ENCODE results near the gene ORC3.

ORC3 gene

DNA sequence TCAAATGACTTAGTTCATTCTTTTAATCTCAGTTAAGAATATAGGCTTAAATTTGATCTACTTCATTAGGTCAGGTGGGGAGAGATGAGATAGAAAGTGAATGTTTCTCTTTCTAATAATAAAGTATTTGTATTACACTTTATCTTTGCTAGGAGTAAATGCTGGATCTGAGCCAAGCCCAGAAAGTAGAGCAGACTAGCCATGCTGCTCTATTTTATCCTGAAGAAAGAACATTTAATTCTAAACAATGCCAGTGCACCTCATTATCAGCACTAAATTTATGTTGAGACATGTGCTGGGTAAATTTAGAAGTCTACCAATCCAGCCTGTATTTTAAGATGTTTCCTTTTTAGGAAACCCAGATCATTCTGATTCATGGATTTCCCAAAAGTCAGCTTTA, 68.6 kb downstream of the ORC3 start:
- H3K79me2 ChIP-seq (ENCODE audit: insufficient read depth, low read length): no peaks in the 10 kb centered on the region
- no peak overlapping the region for H3K4me2 ChIP-seq (ENCODE audit: insufficient read depth, low read length)
- TF ChIP-seq EZH2 (IDR thresholded peaks at IDR 0.05; ENCODE audit: borderline replicate concordance, low read depth, low read length, severe bottlenecking): no peak
- TF ChIP-seq, protein P1, sequence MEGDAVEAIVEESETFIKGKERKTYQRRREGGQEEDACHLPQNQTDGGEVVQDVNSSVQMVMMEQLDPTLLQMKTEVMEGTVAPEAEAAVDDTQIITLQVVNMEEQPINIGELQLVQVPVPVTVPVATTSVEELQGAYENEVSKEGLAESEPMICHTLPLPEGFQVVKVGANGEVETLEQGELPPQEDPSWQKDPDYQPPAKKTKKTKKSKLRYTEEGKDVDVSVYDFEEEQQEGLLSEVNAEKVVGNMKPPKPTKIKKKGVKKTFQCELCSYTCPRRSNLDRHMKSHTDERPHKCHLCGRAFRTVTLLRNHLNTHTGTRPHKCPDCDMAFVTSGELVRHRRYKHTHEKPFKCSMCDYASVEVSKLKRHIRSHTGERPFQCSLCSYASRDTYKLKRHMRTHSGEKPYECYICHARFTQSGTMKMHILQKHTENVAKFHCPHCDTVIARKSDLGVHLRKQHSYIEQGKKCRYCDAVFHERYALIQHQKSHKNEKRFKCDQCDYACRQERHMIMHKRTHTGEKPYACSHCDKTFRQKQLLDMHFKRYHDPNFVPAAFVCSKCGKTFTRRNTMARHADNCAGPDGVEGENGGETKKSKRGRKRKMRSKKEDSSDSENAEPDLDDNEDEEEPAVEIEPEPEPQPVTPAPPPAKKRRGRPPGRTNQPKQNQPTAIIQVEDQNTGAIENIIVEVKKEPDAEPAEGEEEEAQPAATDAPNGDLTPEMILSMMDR (IDR thresholded peaks at IDR 0.05; ENCODE audit: borderline replicate concordance, extremely low read depth, low read length, poor library complexity, severe bottlenecking): no peak
- no peaks in the 10 kb centered on the region for H3K27me3 ChIP-seq (ENCODE audit: insufficient read depth, low read length, poor library complexity)
- no peaks in the 10 kb centered on the region for H4K20me1 ChIP-seq (ENCODE audit: insufficient read depth, low read length)
- no peak overlapping the region for H3K4me3 ChIP-seq (ENCODE audit: low read depth in 1 of 2, low read length in 2 of 2)
- no peak overlapping the region for H3K27ac ChIP-seq (ENCODE audit: low read length)
- no peak overlapping the region for H3K9ac ChIP-seq (ENCODE audit: low read depth, low read length)
- DNase-seq (no peak), ATAC-seq (ENCODE audit: insufficient read depth, low read depth) (no peak)
- H3K36me3 ChIP-seq (ENCODE audit: insufficient read depth, low read length): peaks cover 42% of the 10 kb centered on the region
- no peak overlapping the region for H2AFZ ChIP-seq (ENCODE audit: low read depth, low read length)
- H3K4me1 ChIP-seq (ENCODE audit: insufficient read depth, low read length): peaks cover 31% of the 10 kb centered on the region
- H3K9me3 ChIP-seq (ENCODE audit: insufficient read depth, low read length, severe bottlenecking): no peaks in the 10 kb centered on the region

DNA sequence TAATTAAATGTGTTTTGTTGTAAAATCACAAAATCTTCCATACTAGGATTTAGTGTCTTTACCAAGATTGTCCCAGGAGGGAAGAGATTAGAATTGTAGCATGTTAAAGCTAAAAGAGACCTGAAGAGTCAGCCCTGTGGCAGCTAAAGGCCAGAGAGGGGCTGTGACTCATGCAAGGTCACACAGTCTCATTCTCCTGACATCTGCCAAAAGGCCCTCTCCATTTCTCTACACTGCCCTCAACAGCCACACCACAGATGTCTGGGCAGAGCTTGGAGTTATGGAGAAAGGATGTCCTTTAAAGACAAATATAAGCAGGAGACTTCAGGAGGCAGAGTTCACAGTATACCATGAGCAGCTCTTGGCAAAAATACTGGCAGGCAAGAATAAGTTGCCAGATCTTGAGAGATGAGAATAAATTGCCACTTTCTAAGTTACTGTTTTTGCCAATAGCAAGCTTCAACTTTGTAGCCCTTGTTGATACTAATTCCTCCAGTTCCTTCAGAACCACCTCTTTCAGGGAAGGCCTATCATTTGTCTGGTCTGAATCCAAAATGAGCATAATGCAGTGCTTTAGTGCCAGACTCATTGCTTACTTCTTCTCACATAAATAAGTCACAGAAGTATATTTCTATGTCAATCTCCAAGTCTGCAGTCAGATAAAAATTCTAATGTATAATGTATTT, 70.4 kb downstream of the ORC3 start:
- Histone ChIP-seq H2AFZ (ENCODE audit: low read depth, low read length) (no peak overlapping the region), H3K9ac (ENCODE audit: low read depth, low read length) (no peak overlapping the region), H3K79me2 (ENCODE audit: insufficient read depth, low read length) (no peaks in the 10 kb centered on the region), H3K4me1 (ENCODE audit: insufficient read depth, low read length) (peaks cover 27% of the 10 kb centered on the region), H3K27me3 (ENCODE audit: insufficient read depth, low read length, poor library complexity) (no peaks in the 10 kb centered on the region), H3K4me3 (ENCODE audit: low read depth in 1 of 2, low read length in 2 of 2) (no peak overlapping the region), H3K27ac (ENCODE audit: low read length) (no peak overlapping the region), H3K9me3 (ENCODE audit: insufficient read depth, low read length, severe bottlenecking) (no peaks in the 10 kb centered on the region), H4K20me1 (ENCODE audit: insufficient read depth, low read length) (no peaks in the 10 kb centered on the region), H3K4me2 (ENCODE audit: insufficient read depth, low read length) (no peak overlapping the region), H3K36me3 (ENCODE audit: insufficient read depth, low read length) (peaks cover 40% of the 10 kb centered on the region)
- no peak for TF ChIP-seq EZH2 (IDR thresholded peaks at IDR 0.05; ENCODE audit: borderline replicate concordance, low read depth, low read length, severe bottlenecking)
- TF ChIP-seq, protein P1 (IDR thresholded peaks at IDR 0.05; ENCODE audit: borderline replicate concordance, extremely low read depth, low read length, poor library complexity, severe bottlenecking): no peak
- DNase-seq: no peak
- ATAC-seq (ENCODE audit: insufficient read depth, low read depth): no peak

- H3K36me3 ChIP-seq (ENCODE audit: insufficient read depth, low read length): peaks cover 38% of the 10 kb centered on the region
- no peak for DNase-seq
These were observed 71.1 kb downstream of the ORC3 start for GRCh38 chr6:87661016-87661415.

More at GRCh38 chr6:87661016-87661415, 71.1 kb downstream of the ORC3 start:
- no peak overlapping the region for H2AFZ ChIP-seq (ENCODE audit: low read depth, low read length)
- H4K20me1 ChIP-seq (ENCODE audit: insufficient read depth, low read length): no peaks in the 10 kb centered on the region
- H3K79me2 ChIP-seq (ENCODE audit: insufficient read depth, low read length): no peaks in the 10 kb centered on the region
- TF ChIP-seq, protein P1 (IDR thresholded peaks at IDR 0.05; ENCODE audit: borderline replicate concordance, extremely low read depth, low read length, poor library complexity, severe bottlenecking): no peak
- no peak for TF ChIP-seq EZH2 (IDR thresholded peaks at IDR 0.05; ENCODE audit: borderline replicate concordance, low read depth, low read length, severe bottlenecking)
- no peak for ATAC-seq (ENCODE audit: insufficient read depth, low read depth)
- no peaks in the 10 kb centered on the region for H3K9me3 ChIP-seq (ENCODE audit: insufficient read depth, low read length, severe bottlenecking)
- H3K9ac ChIP-seq (ENCODE audit: low read depth, low read length): no peak overlapping the region
- H3K4me3 ChIP-seq (ENCODE audit: low read depth in 1 of 2, low read length in 2 of 2): no peak overlapping the region
- H3K4me2 ChIP-seq (ENCODE audit: insufficient read depth, low read length): no peak overlapping the region
- no peaks in the 10 kb centered on the region for H3K27me3 ChIP-seq (ENCODE audit: insufficient read depth, low read length, poor library complexity)
- peaks cover 21% of the 10 kb centered on the region for H3K4me1 ChIP-seq (ENCODE audit: insufficient read depth, low read length)
- no peak overlapping the region for H3K27ac ChIP-seq (ENCODE audit: low read length)

All from DND-41 (cell line).